ENCODE data around the gene LYZL1. TPM values are rescaled to one million over a fixed set of nuclear protein-coding genes. Genes with fewer than 3 reads are reported as not detected.
"Not testable (repeated sequence)": the region's sequence is repeated elsewhere in the genome, so short reads cannot be mapped to it uniquely, and the experiment has no call there.

Gene LYZL1
- polyA plus RNA-seq (2012; ENCODE audit: missing spikeins): not detected

DNA sequence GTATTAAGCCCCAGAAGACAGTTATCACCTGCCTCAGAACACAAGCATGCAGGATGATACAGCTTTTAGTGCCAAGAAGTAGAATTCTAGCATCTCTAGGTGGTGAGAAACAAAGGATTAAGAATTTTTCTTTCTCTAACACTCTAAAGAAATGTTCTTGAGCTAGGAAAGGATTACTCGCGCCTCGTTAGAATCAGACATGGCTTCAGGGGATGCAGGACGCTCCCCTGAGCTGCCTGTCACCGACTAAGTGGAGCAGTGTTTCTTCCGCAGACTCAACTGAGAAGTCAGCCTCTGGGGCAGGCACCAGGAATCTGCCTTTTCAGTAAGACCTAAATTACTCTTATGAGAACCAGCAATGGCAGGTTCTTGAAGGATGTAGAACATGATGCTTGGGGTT is at the start of gene LYZL1:
TSS of gene LYZL1 (plus strand) at position 165 of the 400 bp plus-strand sequence. CDS start 2,798 bp downstream, outside the sequence.
- peak; percentile 36 for FAIRE-seq
- DNase-seq (ENCODE audit: insufficient read length): not testable (repeated sequence)

DNA sequence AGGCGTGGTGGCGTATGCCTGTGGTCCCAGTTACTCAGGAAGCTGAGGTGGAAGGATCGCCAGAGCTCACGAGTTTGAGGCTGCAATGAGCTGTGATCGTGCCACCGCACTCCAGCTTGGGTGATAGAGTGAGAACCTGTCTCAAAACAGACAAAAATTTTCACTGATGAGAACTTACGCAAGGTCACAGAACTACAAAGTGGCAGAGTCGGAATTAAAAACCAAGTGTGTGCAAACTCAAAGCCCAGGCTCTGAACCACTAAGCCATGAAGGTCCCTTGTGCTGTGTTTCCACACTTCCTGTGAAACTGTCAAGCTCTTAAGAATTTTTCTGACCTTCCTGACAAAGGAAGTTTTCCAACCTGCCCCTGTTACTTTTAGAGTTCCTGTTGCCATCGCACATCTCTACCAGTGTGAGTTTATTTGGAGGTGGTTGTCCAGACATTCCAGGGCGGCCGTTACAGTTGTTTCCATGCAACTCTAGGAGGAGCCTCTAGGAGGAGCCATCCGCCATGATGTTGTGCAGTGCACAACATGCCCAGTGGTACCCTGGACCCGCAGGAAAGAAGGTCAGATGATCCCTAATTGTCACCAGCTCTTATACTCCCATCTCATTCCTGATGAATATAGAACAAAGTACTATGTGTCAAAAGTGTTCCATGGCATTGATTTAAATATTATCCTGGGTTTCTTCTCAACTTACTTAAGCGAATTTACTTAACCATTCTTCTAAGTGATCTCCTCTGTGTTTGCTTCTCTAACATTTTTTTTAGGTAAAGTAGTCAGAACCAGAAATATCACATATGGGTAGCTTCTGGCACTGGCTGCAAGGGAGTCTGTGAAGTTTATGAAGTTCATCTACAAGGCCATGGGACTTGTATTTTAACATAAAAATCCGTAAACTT is 49.0 kb upstream of the LYZL1 start:
- FAIRE-seq (no peak), DNase-seq (ENCODE audit: insufficient read length) (no peak)
- TF ChIP-seq POLR2AphosphoS5 (IDR thresholded peaks at IDR 0.05; ENCODE audit: low read depth, low read length) (no peak), TAF1 (IDR thresholded peaks at IDR 0.05; ENCODE audit: borderline replicate concordance, low read depth, low read length) (no peak), POLR2A (IDR thresholded peaks at IDR 0.05; ENCODE audit: low read depth, low read length) (no peak)

DNA sequence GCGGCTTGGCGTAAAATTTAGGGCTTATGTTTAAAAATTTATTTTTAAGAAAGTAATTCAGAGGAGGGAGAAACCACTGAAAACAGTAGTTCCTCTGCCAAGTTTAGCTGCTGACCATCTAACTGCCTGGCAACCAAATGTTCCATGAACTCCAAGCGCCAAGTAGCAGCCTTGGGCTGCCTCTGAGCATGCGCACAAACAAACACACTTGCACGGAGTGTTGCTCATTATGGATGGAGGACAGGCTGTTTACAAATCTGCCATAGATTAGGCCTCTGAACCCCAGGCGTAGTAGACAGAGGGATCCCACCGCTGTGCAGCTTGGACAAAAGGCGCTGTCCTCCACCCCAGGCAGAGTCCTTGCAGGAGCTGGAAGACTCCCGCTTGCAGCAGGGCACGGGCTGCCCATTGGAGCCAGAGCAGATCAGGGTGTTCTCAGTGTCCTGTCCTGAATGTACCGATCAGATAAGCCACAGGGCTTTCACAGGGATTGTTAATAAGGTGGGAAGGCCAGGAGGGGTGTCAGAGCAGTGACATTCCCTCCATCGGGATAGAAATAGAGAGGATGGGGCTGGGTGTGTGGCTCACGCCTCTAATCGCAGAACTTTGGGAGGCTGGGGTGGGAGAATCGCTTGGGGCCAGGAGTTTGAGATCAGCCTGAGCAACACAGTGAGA is 47.7 kb upstream of the LYZL1 start:
- no peak for DNase-seq (ENCODE audit: insufficient read length)
- no peak for TF ChIP-seq POLR2AphosphoS5 (IDR thresholded peaks at IDR 0.05; ENCODE audit: low read depth, low read length)
- TF ChIP-seq POLR2A (IDR thresholded peaks at IDR 0.05; ENCODE audit: low read depth, low read length): no peak
- no peak for TF ChIP-seq TAF1 (IDR thresholded peaks at IDR 0.05; ENCODE audit: borderline replicate concordance, low read depth, low read length)
- FAIRE-seq: no peak

DNA sequence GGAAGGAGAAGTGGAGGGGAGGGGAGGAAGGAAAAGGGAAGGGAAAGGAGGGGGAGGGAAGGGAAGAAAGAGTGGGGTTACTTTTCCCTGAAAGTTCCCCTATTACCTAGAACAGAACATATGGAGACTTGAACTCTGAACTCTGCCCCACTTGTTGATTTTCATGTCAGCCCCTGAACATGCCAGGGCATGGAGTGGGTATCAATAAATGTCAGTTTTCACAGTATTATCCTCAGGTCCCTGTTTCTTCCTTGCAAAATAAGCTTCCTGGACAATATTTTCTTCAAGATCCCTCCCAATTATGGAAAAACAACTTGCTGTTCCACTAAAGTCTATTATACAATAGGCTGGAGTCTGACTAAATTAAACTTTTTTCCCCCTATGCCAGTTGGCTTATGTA is 46.9 kb upstream of the LYZL1 start:
- TF ChIP-seq POLR2AphosphoS5 (IDR thresholded peaks at IDR 0.05; ENCODE audit: low read depth, low read length) (no peak), TAF1 (IDR thresholded peaks at IDR 0.05; ENCODE audit: borderline replicate concordance, low read depth, low read length) (no peak), POLR2A (IDR thresholded peaks at IDR 0.05; ENCODE audit: low read depth, low read length) (no peak)
- FAIRE-seq (no peak), DNase-seq (ENCODE audit: insufficient read length) (no peak)

DNA sequence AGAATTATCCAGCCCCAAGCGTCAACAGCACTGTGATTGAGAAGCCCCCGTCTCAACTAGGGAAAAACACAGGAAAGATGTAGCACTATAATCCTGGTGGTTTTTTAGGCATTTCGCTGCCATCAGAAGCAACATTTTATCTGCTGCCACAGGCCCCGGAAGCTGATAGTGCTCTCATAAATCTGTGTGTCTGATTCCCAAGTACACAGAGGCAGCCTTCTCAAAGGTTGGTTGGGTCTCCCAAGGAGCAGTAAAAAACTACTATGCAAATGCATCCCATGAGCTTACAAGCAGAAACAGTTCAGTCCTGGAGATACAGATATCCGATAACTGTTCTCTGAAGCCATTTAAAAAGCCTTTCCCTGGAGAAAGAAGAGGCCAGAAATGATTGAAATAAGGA is 45.8 kb upstream of the LYZL1 start:
- FAIRE-seq: no peak

DNA sequence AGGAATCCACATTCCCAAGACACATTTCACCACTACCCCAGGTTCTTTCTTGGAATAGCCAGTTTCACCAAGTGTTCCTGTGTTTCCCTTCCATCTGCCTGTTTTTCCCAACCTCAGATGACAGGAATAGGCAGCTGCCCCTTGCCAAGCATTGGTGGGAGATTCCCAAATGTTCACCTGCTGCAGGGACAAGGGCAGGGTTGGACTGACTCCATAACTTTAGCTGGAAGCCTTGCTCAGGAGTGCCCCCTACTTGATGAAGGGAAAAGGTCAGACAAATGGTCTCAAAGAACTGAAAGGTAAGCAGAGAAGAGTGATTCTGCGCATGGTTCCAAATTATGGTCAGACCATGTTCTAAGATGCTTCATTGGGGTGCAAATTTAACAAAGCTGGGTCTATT is 45.1 kb upstream of the LYZL1 start:
- no peak for DNase-seq (ENCODE audit: insufficient read length)
- TF ChIP-seq POLR2AphosphoS5 (IDR thresholded peaks at IDR 0.05; ENCODE audit: low read depth, low read length) (no peak), POLR2A (IDR thresholded peaks at IDR 0.05; ENCODE audit: low read depth, low read length) (no peak), TAF1 (IDR thresholded peaks at IDR 0.05; ENCODE audit: borderline replicate concordance, low read depth, low read length) (no peak)
- no peak for FAIRE-seq

More for the DNA sequence above, 45.8 kb upstream of the LYZL1 start:
- TF ChIP-seq POLR2AphosphoS5 (IDR thresholded peaks at IDR 0.05; ENCODE audit: low read depth, low read length) (no peak), POLR2A (IDR thresholded peaks at IDR 0.05; ENCODE audit: low read depth, low read length) (no peak), TAF1 (IDR thresholded peaks at IDR 0.05; ENCODE audit: borderline replicate concordance, low read depth, low read length) (no peak)
- no peak for DNase-seq (ENCODE audit: insufficient read length)

DNA sequence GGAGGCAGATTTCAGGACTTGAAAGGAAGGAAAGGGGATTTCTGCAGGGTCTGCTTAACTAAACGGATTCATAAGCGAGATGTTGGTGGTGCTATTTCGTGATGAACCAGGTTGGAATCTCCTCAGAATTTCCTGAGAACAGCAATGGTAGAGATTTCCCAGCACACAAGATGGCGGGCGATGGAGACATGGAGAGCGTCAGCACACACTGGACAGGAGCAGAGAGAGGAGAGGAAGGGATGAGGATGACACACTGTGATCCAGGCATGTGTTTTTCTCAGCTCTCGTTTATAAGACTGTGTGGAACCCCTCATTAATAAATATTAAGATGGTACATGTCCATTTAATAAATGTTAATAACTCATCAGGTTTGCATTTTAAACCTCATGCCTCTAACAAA is 43.9 kb upstream of the LYZL1 start:
- TF ChIP-seq POLR2A (IDR thresholded peaks at IDR 0.05; ENCODE audit: low read depth, low read length) (no peak), POLR2AphosphoS5 (IDR thresholded peaks at IDR 0.05; ENCODE audit: low read depth, low read length) (no peak), TAF1 (IDR thresholded peaks at IDR 0.05; ENCODE audit: borderline replicate concordance, low read depth, low read length) (no peak)
- DNase-seq (ENCODE audit: insufficient read length) (no peak), FAIRE-seq (no peak)

DNA sequence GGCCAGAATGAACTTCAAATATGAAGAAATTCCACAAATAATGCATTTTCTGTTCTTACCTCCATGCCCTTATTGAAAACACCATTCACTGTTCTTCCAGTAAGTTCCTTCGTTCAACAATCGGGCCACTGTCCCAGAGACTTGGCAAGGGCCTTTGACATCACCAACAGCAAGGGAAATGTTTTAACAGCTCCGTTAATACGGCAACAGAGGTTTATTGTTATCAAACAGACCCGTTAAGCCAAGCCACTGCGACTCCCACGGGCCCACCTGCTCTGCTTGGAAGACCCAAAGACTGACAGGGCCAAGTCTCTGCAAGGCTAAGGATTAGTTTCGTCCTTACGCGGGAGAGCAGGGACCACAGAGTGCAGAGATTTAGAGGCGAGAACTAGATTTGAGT is 43.4 kb upstream of the LYZL1 start:
- DNase-seq (ENCODE audit: insufficient read length) (no peak), FAIRE-seq (no peak)

DNA sequence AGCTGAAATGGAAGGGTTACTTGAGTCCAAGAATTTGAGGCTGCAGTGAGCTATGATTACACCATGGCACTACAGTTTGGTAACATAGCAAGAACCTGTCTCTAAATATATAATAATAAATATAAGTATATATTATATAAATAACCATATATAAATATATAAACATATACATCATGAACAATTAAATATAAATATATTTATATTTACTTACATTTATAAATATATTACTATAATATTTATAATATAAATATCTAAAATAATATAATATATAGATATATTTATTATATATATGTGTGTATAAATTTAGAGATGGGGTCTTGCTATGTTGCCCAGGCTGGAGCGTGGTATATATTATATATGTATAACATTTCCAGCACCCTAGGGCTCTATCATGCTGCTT is 42.4 kb upstream of the LYZL1 start:
- DNase-seq (ENCODE audit: insufficient read length): no peak
- TF ChIP-seq TAF1 (IDR thresholded peaks at IDR 0.05; ENCODE audit: borderline replicate concordance, low read depth, low read length) (no peak), POLR2A (IDR thresholded peaks at IDR 0.05; ENCODE audit: low read depth, low read length) (no peak), POLR2AphosphoS5 (IDR thresholded peaks at IDR 0.05; ENCODE audit: low read depth, low read length) (no peak)
- no peak for FAIRE-seq

More for the DNA sequence above, 43.4 kb upstream of the LYZL1 start:
- TF ChIP-seq POLR2A (IDR thresholded peaks at IDR 0.05; ENCODE audit: low read depth, low read length) (no peak), TAF1 (IDR thresholded peaks at IDR 0.05; ENCODE audit: borderline replicate concordance, low read depth, low read length) (no peak), POLR2AphosphoS5 (IDR thresholded peaks at IDR 0.05; ENCODE audit: low read depth, low read length) (no peak)

DNA sequence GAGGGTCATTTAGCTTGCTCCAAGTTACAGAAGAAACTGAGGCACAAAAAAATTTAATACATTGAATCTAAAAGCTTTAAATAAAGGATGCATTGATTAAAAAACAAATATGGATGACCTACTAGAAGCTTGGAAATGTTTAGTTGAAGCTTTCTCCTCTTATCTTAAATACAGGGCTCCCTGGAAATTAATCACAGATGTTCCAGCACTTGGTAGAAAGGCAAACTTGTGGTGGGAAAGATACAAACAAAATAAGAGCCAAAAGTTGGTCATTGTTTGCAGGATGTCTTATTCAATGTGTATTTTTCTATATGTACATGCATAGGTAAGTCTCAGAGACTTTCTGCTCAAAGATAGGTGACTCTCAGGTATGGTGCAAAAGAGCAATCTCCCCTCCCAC is 40.7 kb upstream of the LYZL1 start:
- TF ChIP-seq TAF1 (IDR thresholded peaks at IDR 0.05; ENCODE audit: borderline replicate concordance, low read depth, low read length): no peak
- TF ChIP-seq POLR2AphosphoS5 (IDR thresholded peaks at IDR 0.05; ENCODE audit: low read depth, low read length): no peak
- TF ChIP-seq POLR2A (IDR thresholded peaks at IDR 0.05; ENCODE audit: low read depth, low read length): no peak
- DNase-seq (ENCODE audit: insufficient read length): no peak

DNA sequence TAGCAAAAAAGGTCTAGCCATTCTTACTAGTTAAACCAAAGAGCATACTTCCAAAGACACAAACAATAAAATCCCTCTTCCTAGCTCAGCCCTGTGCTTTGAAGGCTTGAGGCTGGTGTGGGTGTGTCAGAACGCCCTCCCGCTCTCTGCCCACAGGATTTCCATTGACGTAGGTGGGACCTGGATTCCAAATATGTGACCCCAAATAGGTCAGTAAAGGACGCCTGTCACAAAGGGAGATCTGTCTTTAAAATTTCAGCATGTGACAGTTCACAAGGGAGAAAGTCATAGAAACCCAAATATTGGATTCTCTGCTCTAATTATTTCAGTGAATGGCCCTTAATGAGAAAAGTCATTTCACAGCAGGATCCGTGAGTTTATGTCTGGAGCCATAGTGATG is 39.9 kb upstream of the LYZL1 start:
- DNase-seq (ENCODE audit: insufficient read length) (no peak), FAIRE-seq (no peak)
- TF ChIP-seq POLR2AphosphoS5 (IDR thresholded peaks at IDR 0.05; ENCODE audit: low read depth, low read length): no peak
- TF ChIP-seq TAF1 (IDR thresholded peaks at IDR 0.05; ENCODE audit: borderline replicate concordance, low read depth, low read length): no peak
- no peak for TF ChIP-seq POLR2A (IDR thresholded peaks at IDR 0.05; ENCODE audit: low read depth, low read length)

More for the DNA sequence above, 40.7 kb upstream of the LYZL1 start:
- FAIRE-seq: no peak

DNA sequence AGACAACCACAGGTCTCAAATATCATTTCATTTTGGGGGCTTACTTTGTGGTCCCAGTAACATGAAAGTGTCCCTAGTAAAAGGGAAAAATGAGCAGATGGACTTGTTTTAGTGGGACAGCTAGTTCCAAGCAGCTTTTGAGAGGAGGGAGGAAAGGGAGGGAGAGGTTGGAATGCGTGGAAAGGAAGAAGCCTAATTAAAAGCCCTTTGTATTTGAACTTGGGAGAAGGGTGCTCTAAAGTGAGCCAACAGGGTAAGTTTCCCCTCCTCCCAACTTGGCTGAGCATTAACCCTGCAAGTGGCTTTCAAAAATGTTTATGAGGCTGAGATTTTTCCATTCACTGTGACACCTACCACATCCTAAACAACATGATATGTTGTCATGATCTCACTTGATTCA is 38.8 kb upstream of the LYZL1 start:
- no peak for TF ChIP-seq POLR2A (IDR thresholded peaks at IDR 0.05; ENCODE audit: low read depth, low read length)
- FAIRE-seq (no peak), DNase-seq (ENCODE audit: insufficient read length) (no peak)
